ENCODE data around the gene MOCS3. TPM values are rescaled to one million over a fixed set of nuclear protein-coding genes. Genes with fewer than 3 reads are reported as not detected.

MOCS3 gene
- polyA plus RNA-seq, 1 donor, result 4.7 TPM

DNA sequence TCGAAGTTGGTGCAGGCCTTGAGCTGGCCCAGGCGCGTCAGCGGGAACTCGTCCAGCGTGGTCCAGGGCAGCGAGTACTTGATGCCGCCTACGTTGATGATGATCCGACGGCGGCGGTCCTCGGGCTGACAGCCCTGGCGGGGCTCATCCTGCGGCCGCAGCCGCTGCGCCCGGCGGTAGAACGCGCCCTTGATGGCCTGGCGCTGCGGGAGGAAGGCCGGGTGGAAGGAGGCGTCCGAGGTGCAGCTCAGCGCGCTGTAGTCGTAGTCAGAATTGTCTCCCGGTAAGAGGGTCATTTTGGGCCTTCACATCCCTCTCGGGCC is 51.4 kb downstream of the MOCS3 start:
- DNase-seq, result no peak

GRCh38 chr20:51010932-51011331 is 52.3 kb downstream of the MOCS3 start:
- DNase-seq, result no peak

- no peak for DNase-seq
Observed at GRCh38 chr20:51011479-51011878, 52.9 kb downstream of the MOCS3 start.

GRCh38 chr20:51012357-51012756 is 53.7 kb downstream of the MOCS3 start:
- no peak for DNase-seq

Other genes starting within 250 kb of the MOCS3 start
- 30.2 TPM for gene PARD6B, start 227.2 kb upstream of the MOCS3 start, polyA plus RNA-seq (ENCODE audit: insufficient read length)
- 5.1 TPM for gene BCAS4, start 163.8 kb upstream of the MOCS3 start, polyA plus RNA-seq (ENCODE audit: insufficient read length)
- 160 TPM for gene ADNP, start 27.4 kb upstream of the MOCS3 start, polyA plus RNA-seq (ENCODE audit: insufficient read length)
- 59.9 TPM for gene DPM1, start 286 bp upstream of the MOCS3 start, polyA plus RNA-seq (ENCODE audit: insufficient read length)
- 4.3 TPM for gene KCNG1, start 64.3 kb downstream of the MOCS3 start, polyA plus RNA-seq (ENCODE audit: insufficient read length)

All from left kidney (tissue), 2 donors.